GM23338 (cell line): ENCODE measurements around the gene ARID3A. TPM values are rescaled to one million over a fixed set of nuclear protein-coding genes. Genes with fewer than 3 reads are reported as not detected.

ENCODE experiments used
- ATAC-seq: fragments of 200-7000 bp; cut with Tn5 transposase; 3 replicates; pipeline ENCODE4 v1.9.1; 2020
- DNase-seq: peaks from one replicate; pipeline ENCODE4 v3.0.0-alpha.2; 2015; ENCODE audit warnings: low spot score
- H2AFZ ChIP-seq: fragments of 200-600 bp; sonication (generic); 2 replicates; pipeline ENCODE4 v1.8.0; 2016; ENCODE audit warnings: antibody characterized with exemption, mild to moderate bottlenecking, moderate library complexity
- H3F3A ChIP-seq: fragments of 200-600 bp; sonication (generic); replicated peaks from 2 replicates; pipeline ENCODE4 v1.8.0; 2017; ENCODE audit warnings: antibody characterized with exemption, mixed run types, low read depth
- H3K27ac ChIP-seq: fragments of 200-600 bp; sonication (generic); 2 replicates; pipeline ENCODE4 v1.6.1; 2016; ENCODE audit warnings: low read depth
- H3K27me3 ChIP-seq: fragments of 200-600 bp; sonication (generic); 2 replicates; pipeline ENCODE4 v1.8.0; 2016; ENCODE audit warnings: mild to moderate bottlenecking, mixed run types, moderate library complexity; ENCODE audit not compliant: insufficient read depth
- H3K36me3 ChIP-seq: fragments of 200-600 bp; sonication (generic); 2 replicates; pipeline ENCODE4 v1.8.0; 2016; ENCODE audit warnings: mild to moderate bottlenecking; ENCODE audit not compliant: insufficient read depth
- H3K4me1 ChIP-seq: fragments of 200-600 bp; sonication (generic); 2 replicates; pipeline ENCODE4 v1.8.0; 2016; ENCODE audit warnings: mild to moderate bottlenecking, moderate library complexity; ENCODE audit not compliant: insufficient read depth
- H3K4me2 ChIP-seq: fragments of 200-600 bp; sonication (generic); 2 replicates; pipeline ENCODE4 v1.7.1; 2017; ENCODE audit warnings: mixed run types
- H3K4me3 ChIP-seq: fragments of 200-600 bp; sonication (generic); 2 replicates; pipeline ENCODE4 v1.6.1; 2016; ENCODE audit warnings: mixed run types
- H3K79me2 ChIP-seq: fragments of 200-600 bp; sonication (generic); replicated peaks from 2 replicates; pipeline ENCODE4 v1.8.0; 2017; ENCODE audit warnings: mild to moderate bottlenecking; ENCODE audit not compliant: insufficient read depth
- H3K9me2 ChIP-seq: fragments of 200-600 bp; sonication (generic); 2 replicates; pipeline ENCODE4 v1.8.0; 2017; ENCODE audit not compliant: insufficient read depth
- H4K20me1 ChIP-seq: fragments of 200-600 bp; sonication (generic); replicated peaks from 2 replicates; pipeline ENCODE4 v1.8.0; 2017; ENCODE audit warnings: mild to moderate bottlenecking; ENCODE audit not compliant: insufficient read depth
- H3K27ac Mint-ChIP-seq: 2 replicates; pipeline ENCODE4 v1.8.0; 2020; ENCODE audit warnings: inconsistent platforms, mild to moderate bottlenecking, moderate library complexity, mixed read lengths
- H3K27me3 Mint-ChIP-seq: 3 replicates; pipeline ENCODE4 v1.8.0; 2022; ENCODE audit warnings: low read depth, mild to moderate bottlenecking, moderate library complexity, mixed read lengths, inconsistent platforms; ENCODE audit not compliant: insufficient read depth, poor library complexity
- H3K36me3 Mint-ChIP-seq: 3 replicates; pipeline ENCODE4 v1.8.0; 2021; ENCODE audit warnings: low read depth, mild to moderate bottlenecking, inconsistent platforms, moderate library complexity, mixed read lengths
- H3K4me1 Mint-ChIP-seq: 3 replicates; pipeline ENCODE4 v1.8.0; 2020; ENCODE audit warnings: mild to moderate bottlenecking, inconsistent platforms, mixed read lengths
- H3K4me3 Mint-ChIP-seq: 3 replicates; pipeline ENCODE4 v1.8.0; 2021; ENCODE audit warnings: moderate library complexity, mild to moderate bottlenecking, inconsistent platforms, mixed read lengths
- H3K9me3 Mint-ChIP-seq: 3 replicates; pipeline ENCODE4 v1.8.0; 2020; ENCODE audit warnings: moderate library complexity, mild to moderate bottlenecking, inconsistent platforms, mixed read lengths
- CREB1 ChIP-seq: fragments of 250-450 bp; sonication (Bioruptor Pico); IDR thresholded peaks from 2 replicates; pipeline ENCODE4 v1.5.0; 2020; ENCODE audit warnings: low read depth, mild to moderate bottlenecking, moderate library complexity
- EZH2 ChIP-seq: fragments of 200-600 bp; sonication (generic); IDR thresholded peaks from one replicate; pipeline ENCODE4 v1.8.0; 2017; ENCODE audit warnings: antibody characterized with exemption, mild to moderate bottlenecking, low read depth; ENCODE audit not compliant: unreplicated experiment
- EZH2phosphoT487 ChIP-seq: fragments of 200-600 bp; sonication (generic); IDR thresholded peaks from one replicate; pipeline ENCODE4 v1.8.1; 2018; ENCODE audit warnings: antibody characterized with exemption; ENCODE audit not compliant: unreplicated experiment
- JUNB ChIP-seq: IDR thresholded peaks from one replicate; pipeline ENCODE4 v1.6.1; 2016; ENCODE audit warnings: antibody characterized with exemption; ENCODE audit not compliant: unreplicated experiment
- NANOG ChIP-seq: IDR thresholded peaks from 2 replicates; pipeline ENCODE4 v1.6.1; 2016; ENCODE audit warnings: antibody characterized with exemption, borderline replicate concordance
- POLR2AphosphoS5 ChIP-seq: IDR thresholded peaks from 2 replicates; pipeline ENCODE4 v1.6.1; 2016; ENCODE audit warnings: antibody characterized with exemption, low read depth
- STAT1 ChIP-seq: IDR thresholded peaks from one replicate; pipeline ENCODE4 v1.6.1; 2016; ENCODE audit warnings: antibody characterized with exemption; ENCODE audit not compliant: unreplicated experiment
- ZNF114 ChIP-seq: fragments of 250-450 bp; sonication (Bioruptor Pico); IDR thresholded peaks from 2 replicates; pipeline ENCODE4 v1.5.0; 2020; ENCODE audit warnings: mild to moderate bottlenecking, moderate library complexity
- ZNF331 ChIP-seq: fragments of 250-450 bp; sonication (Bioruptor Pico); IDR thresholded peaks from 2 replicates; pipeline ENCODE4 v1.5.0; 2020; ENCODE audit warnings: low read depth, mild to moderate bottlenecking, moderate library complexity
- ZNF462 ChIP-seq: fragments of 250-450 bp; sonication (Bioruptor Pico); IDR thresholded peaks from 2 replicates; pipeline ENCODE4 v1.5.0; 2020; ENCODE audit warnings: mild to moderate bottlenecking, moderate library complexity
- polyA plus RNA-seq: library from polyadenylated mRNA; unstranded; fragments of >200 nt; fragmentation: Nextera tagmentation; extraction: Ambion mirVana; gene quantifications from 2 replicates; pipeline ENCODE4 v1.2.1, GENCODE V29; 2016
- total RNA-seq: library from RNA; depleted of rRNA; stranded (reverse); fragments of >200 nt; shearing (Covaris generic); gene quantifications from 2 replicates; pipeline ENCODE4 v1.2.3, GENCODE V29; 2014
- TF ChIP-seq, protein P1 (sequence below): IDR thresholded peaks from one replicate; pipeline ENCODE4 v1.6.1; 2018; ENCODE audit warnings: antibody characterized with exemption; ENCODE audit not compliant: unreplicated experiment
- TF ChIP-seq, protein P2 (sequence below), 2 experiments: fragments of 200-600 bp in 1 of 2; sonication (generic) in 1 of 2; conservative IDR thresholded peaks; 2 replicates each; pipeline versions ENCODE4 v1.5.1 to v1.6.1; 2016 to 2017; ENCODE audit warnings: antibody characterized with exemption in 2 of 2, low read depth in 2 of 2, mild to moderate bottlenecking in 2 of 2, moderate library complexity in 1 of 2
- TF ChIP-seq, protein P3 (sequence below): IDR thresholded peaks from 2 replicates; pipeline ENCODE4 v1.6.1; 2016; ENCODE audit warnings: antibody characterized with exemption

The ARID3A gene
- total and polyA plus RNA-seq, 2 experiments from 2014 or later, result 33.6 to 51.6 TPM

- no peak for DNase-seq
- H3K9me2 ChIP-seq, result no peaks in the 10 kb centered on the region
- H3K27ac Mint-ChIP-seq, result no peak overlapping the region
These were observed 48.9 kb downstream of the ARID3A start for GRCh38 chr19:974564-975257.

More at GRCh38 chr19:974564-975257, 48.9 kb downstream of the ARID3A start:
- Histone ChIP-seq H3K4me2 (no peak overlapping the region), H3K4me3 (no peak overlapping the region), H3K4me1 (peaks cover 3% of the 10 kb centered on the region; the same call in 1 of the 2 replicates), H3K27ac (no peak overlapping the region), H2AFZ (no peak overlapping the region), H4K20me1 (no peaks in the 10 kb centered on the region), H3K79me2 (no peaks in the 10 kb centered on the region), H3K36me3 (peaks cover 16% of the 10 kb centered on the region; the same call in 1 of the 2 replicates), H3F3A (peaks cover 6% of the 10 kb centered on the region; the same call in 1 of the 2 replicates), H3K27me3 (no peaks in the 10 kb centered on the region)
- H3K4me1 Mint-ChIP-seq, result peaks cover 4% of the 10 kb centered on the region; the same call in 1 of the 3 replicates
- TF ChIP-seq ZNF462 (CRISPR knock-in tag) (no peak), ZNF331 (CRISPR knock-in tag) (no peak), NANOG (no peak), POLR2AphosphoS5 (no peak), ZNF114 (CRISPR knock-in tag) (no peak), CREB1 (CRISPR knock-in tag) (no peak), STAT1 (no peak), EZH2phosphoT487 (no peak), JUNB (no peak), EZH2 (no peak)
- TF ChIP-seq, protein P1, sequence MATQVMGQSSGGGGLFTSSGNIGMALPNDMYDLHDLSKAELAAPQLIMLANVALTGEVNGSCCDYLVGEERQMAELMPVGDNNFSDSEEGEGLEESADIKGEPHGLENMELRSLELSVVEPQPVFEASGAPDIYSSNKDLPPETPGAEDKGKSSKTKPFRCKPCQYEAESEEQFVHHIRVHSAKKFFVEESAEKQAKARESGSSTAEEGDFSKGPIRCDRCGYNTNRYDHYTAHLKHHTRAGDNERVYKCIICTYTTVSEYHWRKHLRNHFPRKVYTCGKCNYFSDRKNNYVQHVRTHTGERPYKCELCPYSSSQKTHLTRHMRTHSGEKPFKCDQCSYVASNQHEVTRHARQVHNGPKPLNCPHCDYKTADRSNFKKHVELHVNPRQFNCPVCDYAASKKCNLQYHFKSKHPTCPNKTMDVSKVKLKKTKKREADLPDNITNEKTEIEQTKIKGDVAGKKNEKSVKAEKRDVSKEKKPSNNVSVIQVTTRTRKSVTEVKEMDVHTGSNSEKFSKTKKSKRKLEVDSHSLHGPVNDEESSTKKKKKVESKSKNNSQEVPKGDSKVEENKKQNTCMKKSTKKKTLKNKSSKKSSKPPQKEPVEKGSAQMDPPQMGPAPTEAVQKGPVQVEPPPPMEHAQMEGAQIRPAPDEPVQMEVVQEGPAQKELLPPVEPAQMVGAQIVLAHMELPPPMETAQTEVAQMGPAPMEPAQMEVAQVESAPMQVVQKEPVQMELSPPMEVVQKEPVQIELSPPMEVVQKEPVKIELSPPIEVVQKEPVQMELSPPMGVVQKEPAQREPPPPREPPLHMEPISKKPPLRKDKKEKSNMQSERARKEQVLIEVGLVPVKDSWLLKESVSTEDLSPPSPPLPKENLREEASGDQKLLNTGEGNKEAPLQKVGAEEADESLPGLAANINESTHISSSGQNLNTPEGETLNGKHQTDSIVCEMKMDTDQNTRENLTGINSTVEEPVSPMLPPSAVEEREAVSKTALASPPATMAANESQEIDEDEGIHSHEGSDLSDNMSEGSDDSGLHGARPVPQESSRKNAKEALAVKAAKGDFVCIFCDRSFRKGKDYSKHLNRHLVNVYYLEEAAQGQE, result no peak
- TF ChIP-seq, protein P2, sequence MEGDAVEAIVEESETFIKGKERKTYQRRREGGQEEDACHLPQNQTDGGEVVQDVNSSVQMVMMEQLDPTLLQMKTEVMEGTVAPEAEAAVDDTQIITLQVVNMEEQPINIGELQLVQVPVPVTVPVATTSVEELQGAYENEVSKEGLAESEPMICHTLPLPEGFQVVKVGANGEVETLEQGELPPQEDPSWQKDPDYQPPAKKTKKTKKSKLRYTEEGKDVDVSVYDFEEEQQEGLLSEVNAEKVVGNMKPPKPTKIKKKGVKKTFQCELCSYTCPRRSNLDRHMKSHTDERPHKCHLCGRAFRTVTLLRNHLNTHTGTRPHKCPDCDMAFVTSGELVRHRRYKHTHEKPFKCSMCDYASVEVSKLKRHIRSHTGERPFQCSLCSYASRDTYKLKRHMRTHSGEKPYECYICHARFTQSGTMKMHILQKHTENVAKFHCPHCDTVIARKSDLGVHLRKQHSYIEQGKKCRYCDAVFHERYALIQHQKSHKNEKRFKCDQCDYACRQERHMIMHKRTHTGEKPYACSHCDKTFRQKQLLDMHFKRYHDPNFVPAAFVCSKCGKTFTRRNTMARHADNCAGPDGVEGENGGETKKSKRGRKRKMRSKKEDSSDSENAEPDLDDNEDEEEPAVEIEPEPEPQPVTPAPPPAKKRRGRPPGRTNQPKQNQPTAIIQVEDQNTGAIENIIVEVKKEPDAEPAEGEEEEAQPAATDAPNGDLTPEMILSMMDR (conservative IDR thresholded peaks at IDR 0.05; ENCODE audit: low read depth in 2 of 2), result no peak
- TF ChIP-seq, protein P3, sequence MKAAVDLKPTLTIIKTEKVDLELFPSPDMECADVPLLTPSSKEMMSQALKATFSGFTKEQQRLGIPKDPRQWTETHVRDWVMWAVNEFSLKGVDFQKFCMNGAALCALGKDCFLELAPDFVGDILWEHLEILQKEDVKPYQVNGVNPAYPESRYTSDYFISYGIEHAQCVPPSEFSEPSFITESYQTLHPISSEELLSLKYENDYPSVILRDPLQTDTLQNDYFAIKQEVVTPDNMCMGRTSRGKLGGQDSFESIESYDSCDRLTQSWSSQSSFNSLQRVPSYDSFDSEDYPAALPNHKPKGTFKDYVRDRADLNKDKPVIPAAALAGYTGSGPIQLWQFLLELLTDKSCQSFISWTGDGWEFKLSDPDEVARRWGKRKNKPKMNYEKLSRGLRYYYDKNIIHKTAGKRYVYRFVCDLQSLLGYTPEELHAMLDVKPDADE, result no peak
- peaks cover 9% of the 10 kb centered on the region for H3K27me3 Mint-ChIP-seq
- no peak overlapping the region for H3K4me3 Mint-ChIP-seq
- ATAC-seq, result no peak; the same call in 2 of the 3 replicates
- H3K9me3 Mint-ChIP-seq, result peaks cover 16% of the 10 kb centered on the region
- H3K36me3 Mint-ChIP-seq, result peaks cover 28% of the 10 kb centered on the region
